ENCODE results near the gene COL20A1. TPM values are rescaled to one million over a fixed set of nuclear protein-coding genes. Genes with fewer than 3 reads are reported as not detected.

Gene COL20A1
- polyA plus RNA-seq, 2 of the 4 experiments (the other 2 are of a cell fraction), result 0.21 to 0.93 TPM

GRCh38 chr20:63356511-63356910, 63.5 kb downstream of the COL20A1 start:
- no peaks in the 10 kb centered on the region for H3K9me3 ChIP-seq
- H3K4me2 ChIP-seq, result no peak overlapping the region
- ChIA-PET POLR2A (no interaction called here), CTCF (interaction anchor here (4.8 kb wide), 1 partner anchor 47 kb away, joined by 21 read pairs; no protein-coding TSS in a partner anchor)
- no peak overlapping the region for H3K4me3 ChIP-seq
- H3K4me1 ChIP-seq, result 0 out of 3 replicates have a peak, but pooled peaks cover 4% of the 10 kb centered on the region
- H3K27ac ChIP-seq, result no peak overlapping the region
- DNase-seq (ENCODE audit: low read depth in 1 of 2, low spot score in 1 of 2), result no peak
- 56% methylated on average over 8 of the region's 8 CpGs for WGBS (ENCODE audit: missing lambda C conversion rate)
- no peak for TF ChIP-seq RNF2 (IDR thresholded peaks at IDR 0.05; ENCODE audit: borderline replicate concordance, low read depth)
- no peak for TF ChIP-seq ATOH8 (CRISPR knock-in tag; IDR thresholded peaks at IDR 0.05; ENCODE audit: low read depth)
- TF ChIP-seq MYC (IDR thresholded peaks at IDR 0.05; ENCODE audit: borderline replicate concordance, low read length), result no peak
- no peak for TF ChIP-seq USF2 (IDR thresholded peaks at IDR 0.05)
- TF ChIP-seq PBX3 (IDR thresholded peaks at IDR 0.05), result no peak
- no peak for TF ChIP-seq SREBF2 (IDR thresholded peaks at IDR 0.05)
- ATAC-seq, result no peak
- FAIRE-seq, result no peak

- no peak for DNase-seq (ENCODE audit: low read depth in 1 of 2, low spot score in 1 of 2)
- H3K4me3 ChIP-seq, result no peak overlapping the region
- WGBS (ENCODE audit: missing lambda C conversion rate), result 52% methylated on average over 24 of the region's 30 CpGs
- no peak for ATAC-seq
- no peak overlapping the region for H3K4me2 ChIP-seq
- H3K4me1 ChIP-seq, result 0 out of 3 replicates have a peak, but pooled peaks cover 4% of the 10 kb centered on the region
- ChIA-PET POLR2A (no interaction called here), CTCF (interaction anchor here (0.6 to 4.8 kb wide), 3 partner anchors 25 to 102 kb away, joined by 4 to 21 read pairs (median 11); no protein-coding TSS in a partner anchor)
- H3K9me3 ChIP-seq, result no peaks in the 10 kb centered on the region
- H3K27ac ChIP-seq, result no peak overlapping the region
- no peak for TF ChIP-seq PHF8 (IDR thresholded peaks at IDR 0.05; ENCODE audit: borderline replicate concordance, low read depth)
- TF ChIP-seq ESRRA (IDR thresholded peaks at IDR 0.05; ENCODE audit: borderline replicate concordance, low read length), result no peak
- no peak for FAIRE-seq
These were observed 64.2 kb downstream of the COL20A1 start for GRCh38 chr20:63356931-63357879.

- Histone ChIP-seq H3K4me2 (no peak overlapping the region), H3K9me3 (no peaks in the 10 kb centered on the region), H3K27ac (no peak overlapping the region), H3K4me1 (0 out of 3 replicates have a peak, but pooled peaks cover 4% of the 10 kb centered on the region), H3K4me3 (no peak overlapping the region)
- FAIRE-seq, result no peak
- no peak for ATAC-seq
- ChIA-PET CTCF (interaction anchor here (1.1 to 4.8 kb wide), 3 partner anchors 24 to 49 kb away, joined by 3 to 21 read pairs (median 11); no protein-coding TSS in a partner anchor), POLR2A (no interaction called here)
- 64% methylated on average over 22 of the region's 26 CpGs for WGBS (ENCODE audit: missing lambda C conversion rate)
- no peak for DNase-seq (ENCODE audit: low read depth in 1 of 2, low spot score in 1 of 2)
- TF ChIP-seq TFCP2L1 (CRISPR knock-in tag; IDR thresholded peaks at IDR 0.05), result no peak
- TF ChIP-seq NFE2L2 (conservative IDR thresholded peaks at IDR 0.05; ENCODE audit: low read length), result no peak
- TF ChIP-seq MAZ (IDR thresholded peaks at IDR 0.05; ENCODE audit: borderline replicate concordance, low read depth, low read length), result no peak
- no peak for TF ChIP-seq RAD21 (conservative IDR thresholded peaks at IDR 0.05 in 1 of 2, IDR thresholded peaks at IDR 0.05 in 1 of 2)
- TF ChIP-seq PHF8 (IDR thresholded peaks at IDR 0.05; ENCODE audit: borderline replicate concordance, low read depth), result no peak
- no peak for TF ChIP-seq SMC3 (IDR thresholded peaks at IDR 0.05)
These were observed 65.2 kb downstream of the COL20A1 start for GRCh38 chr20:63357921-63358905.

Measured in A549 (cell line).